Prostate gland (tissue), 2 donors: Measurements from ENCODE around the gene MAN2B2. TPM values are rescaled to one million over a fixed set of nuclear protein-coding genes. Genes with fewer than 3 reads are reported as not detected.

Experiments
- DNase-seq: peaks from one replicate; pipeline ENCODE4 v3.0.0-alpha.2; 2019; ENCODE audit warnings: low spot score
- H3K27ac ChIP-seq, 2 donors: fragments of 200-600 bp; sonication (generic); 2 replicates each; pipeline ENCODE4 v1.5.1; 2017 to 2019
- H3K27me3 ChIP-seq: fragments of 200-600 bp; sonication (generic); replicated peaks from 2 replicates; pipeline ENCODE4 v1.5.1; 2019; ENCODE audit not compliant: insufficient read depth
- H3K36me3 ChIP-seq, 2 donors: fragments of 200-600 bp; sonication (generic); 1 replicate in 1 of 2; 2 replicates in 1 of 2; pipeline versions ENCODE4 v1.5.1 to v1.8.1; 2017 to 2019
- H3K4me1 ChIP-seq: fragments of 200-600 bp; sonication (generic); replicated peaks from 2 replicates; pipeline ENCODE4 v1.5.1; 2019
- H3K4me3 ChIP-seq, 2 donors: fragments of 200-600 bp; sonication (generic); 2 replicates each; pipeline ENCODE4 v1.5.1; 2017 to 2019
- H3K9me3 ChIP-seq: fragments of 200-600 bp; sonication (generic); 2 replicates; pipeline ENCODE4 v1.5.1; 2017
- POLR2A ChIP-seq: fragments of 450-650 bp; IDR thresholded peaks from one replicate; pipeline ENCODE4 v1.6.1; 2016; ENCODE audit warnings: antibody characterized with exemption, mild to moderate bottlenecking
- POLR2AphosphoS5 ChIP-seq: sonication (generic); formaldehyde crosslinking; IDR thresholded peaks from one replicate; pipeline ENCODE4 v1.6.1; 2017; ENCODE audit warnings: antibody characterized with exemption
- WGBS: methylation state at CpG from one replicate; pipeline ENCODE4 v1.1.5; 2018; 5-methylcytosine and 5-hydroxymethylcytosine counted together
- intact Hi-C: fragments of 100-400 bp; cut with DNase I; formaldehyde crosslinking; loops from one replicate; pipeline ENCODE4 v1.14.2; 2022
- total RNA-seq, 2 donors: library from RNA; depleted of rRNA; stranded (reverse); fragments of >200 nt; gene quantifications; one replicate each; pipeline ENCODE4 v1.1.0, GENCODE V29; 2016
- TF ChIP-seq, protein P1 (sequence below), 4 experiments: fragments of 200-600 bp in 2 of 4; fragments of 450-650 bp in 2 of 4; sonication (generic) in 2 of 4; IDR thresholded peaks; 1 replicate in 3 of 4; 2 replicates in 1 of 4; pipeline ENCODE4 v1.5.1; 2016 to 2019; ENCODE audit warnings: antibody characterized with exemption in 4 of 4, mild to moderate bottlenecking in 2 of 4, moderate library complexity in 2 of 4

MAN2B2 gene
- total RNA-seq, 2 donors from 2014 or later: 52.7 to 69.5 TPM

DNA sequence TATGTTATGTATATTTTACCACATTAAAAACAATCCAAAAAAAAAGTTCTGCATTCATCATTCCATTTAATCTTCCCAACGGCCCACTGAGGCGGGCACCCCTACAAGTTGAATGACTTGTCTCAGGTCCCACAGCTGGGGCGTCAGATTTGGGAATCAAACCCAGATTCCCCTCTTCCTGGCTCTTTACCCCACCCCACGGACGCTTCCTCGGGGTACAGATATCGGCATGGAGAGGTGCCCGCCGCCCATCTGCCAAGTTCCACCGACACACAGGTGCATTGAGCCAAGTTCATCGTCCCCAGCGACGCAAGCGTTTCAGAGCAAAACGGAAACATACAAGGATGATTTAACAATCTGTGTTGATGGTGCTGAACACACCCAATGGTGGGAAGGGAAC lies 36.9 kb upstream of the MAN2B2 start:
- DNase-seq: no peak
- Histone ChIP-seq H3K4me3 (no peak overlapping the region), H3K4me1 (no peaks in the 10 kb centered on the region), H3K27ac (no peak overlapping the region), H3K36me3 (no peaks in the 10 kb centered on the region), H3K9me3 (no peaks in the 10 kb centered on the region), H3K27me3 (peaks cover 6% of the 10 kb centered on the region)
- TF ChIP-seq POLR2AphosphoS5: no peak
- no peak for TF ChIP-seq POLR2A
- TF ChIP-seq, protein P1, sequence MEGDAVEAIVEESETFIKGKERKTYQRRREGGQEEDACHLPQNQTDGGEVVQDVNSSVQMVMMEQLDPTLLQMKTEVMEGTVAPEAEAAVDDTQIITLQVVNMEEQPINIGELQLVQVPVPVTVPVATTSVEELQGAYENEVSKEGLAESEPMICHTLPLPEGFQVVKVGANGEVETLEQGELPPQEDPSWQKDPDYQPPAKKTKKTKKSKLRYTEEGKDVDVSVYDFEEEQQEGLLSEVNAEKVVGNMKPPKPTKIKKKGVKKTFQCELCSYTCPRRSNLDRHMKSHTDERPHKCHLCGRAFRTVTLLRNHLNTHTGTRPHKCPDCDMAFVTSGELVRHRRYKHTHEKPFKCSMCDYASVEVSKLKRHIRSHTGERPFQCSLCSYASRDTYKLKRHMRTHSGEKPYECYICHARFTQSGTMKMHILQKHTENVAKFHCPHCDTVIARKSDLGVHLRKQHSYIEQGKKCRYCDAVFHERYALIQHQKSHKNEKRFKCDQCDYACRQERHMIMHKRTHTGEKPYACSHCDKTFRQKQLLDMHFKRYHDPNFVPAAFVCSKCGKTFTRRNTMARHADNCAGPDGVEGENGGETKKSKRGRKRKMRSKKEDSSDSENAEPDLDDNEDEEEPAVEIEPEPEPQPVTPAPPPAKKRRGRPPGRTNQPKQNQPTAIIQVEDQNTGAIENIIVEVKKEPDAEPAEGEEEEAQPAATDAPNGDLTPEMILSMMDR (IDR thresholded peaks at IDR 0.05): no peak
- intact Hi-C loops: no loop called here
- WGBS: 90% methylated on average over 15 of the region's 15 CpGs

- TF ChIP-seq, protein P1 (IDR thresholded peaks at IDR 0.05): no peak
- Histone ChIP-seq H3K4me3 (no peak overlapping the region), H3K27ac (no peak overlapping the region), H3K4me1 (no peaks in the 10 kb centered on the region), H3K27me3 (peaks cover 6% of the 10 kb centered on the region), H3K9me3 (no peaks in the 10 kb centered on the region), H3K36me3 (no peaks in the 10 kb centered on the region)
- intact Hi-C loops: no loop called here
- DNase-seq: no peak
- WGBS: 32% methylated on average over 21 of the region's 22 CpGs
These were observed 36.4 kb upstream of the MAN2B2 start for GRCh38 chr4:6538575-6538974.

GRCh38 chr4:6539009-6539764 lies 35.8 kb upstream of the MAN2B2 start:
- TF ChIP-seq POLR2AphosphoS5 (no peak), POLR2A (no peak)
- TF ChIP-seq, protein P1 (IDR thresholded peaks at IDR 0.05): no peak
- DNase-seq: no peak
- Histone ChIP-seq H3K4me3 (no peak overlapping the region), H3K27me3 (peaks cover 6% of the 10 kb centered on the region), H3K4me1 (no peaks in the 10 kb centered on the region), H3K27ac (no peak overlapping the region), H3K36me3 (no peaks in the 10 kb centered on the region), H3K9me3 (no peaks in the 10 kb centered on the region)
- WGBS: 77% methylated on average over 13 of the region's 13 CpGs
- intact Hi-C loops: no loop called here

GRCh38 chr4:6540879-6541278 lies 34.1 kb upstream of the MAN2B2 start:
- peaks cover 6% of the 10 kb centered on the region for H3K27me3 ChIP-seq
- H3K4me3 ChIP-seq: no peak overlapping the region
- intact Hi-C loops: no loop called here
- TF ChIP-seq, protein P1 (IDR thresholded peaks at IDR 0.05): no peak
- TF ChIP-seq POLR2A (no peak), POLR2AphosphoS5 (no peak)
- no peaks in the 10 kb centered on the region for H3K36me3 ChIP-seq
- H3K9me3 ChIP-seq: no peaks in the 10 kb centered on the region
- H3K4me1 ChIP-seq: no peaks in the 10 kb centered on the region
- H3K27ac ChIP-seq: no peak overlapping the region
- DNase-seq: no peak

DNA sequence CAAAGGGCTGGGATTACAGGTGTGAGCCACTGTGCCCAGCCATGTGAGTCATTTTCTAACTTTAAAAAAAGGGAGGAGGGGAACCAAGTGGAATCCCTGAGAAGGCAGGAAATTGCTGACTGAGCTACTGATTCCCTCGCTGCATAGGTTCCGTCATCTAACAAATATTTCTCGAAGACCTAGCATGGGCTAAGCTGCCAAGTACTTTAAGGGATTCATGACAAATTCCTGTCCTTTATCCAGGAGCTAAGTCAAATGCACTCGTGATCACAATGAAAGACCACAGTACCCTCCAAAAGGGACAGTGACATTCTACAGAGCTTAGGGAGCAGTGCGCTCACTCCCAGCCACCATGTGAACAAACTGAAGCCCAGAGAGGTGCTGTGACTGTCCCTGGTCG lies 33.2 kb upstream of the MAN2B2 start:
- intact Hi-C loops: no loop called here
- TF ChIP-seq POLR2AphosphoS5 (no peak), POLR2A (no peak)
- TF ChIP-seq, protein P1 (IDR thresholded peaks at IDR 0.05): no peak
- WGBS: 51% methylated on average over 6 of the region's 6 CpGs
- H3K27ac ChIP-seq: no peak overlapping the region
- H3K4me1 ChIP-seq: no peaks in the 10 kb centered on the region
- no peak overlapping the region for H3K4me3 ChIP-seq
- H3K36me3 ChIP-seq: no peaks in the 10 kb centered on the region
- DNase-seq: no peak
- peaks cover 6% of the 10 kb centered on the region for H3K27me3 ChIP-seq
- H3K9me3 ChIP-seq: no peaks in the 10 kb centered on the region
